Measurements from ENCODE around the gene LRIG1. TPM values are rescaled to one million over a fixed set of nuclear protein-coding genes. Genes with fewer than 3 reads are reported as not detected.

The LRIG1 gene
- total and polyA plus RNA-seq, 2 of the 8 experiments (the other 6 are each of a cell fraction or from before 2014, with no cell fraction given): 78.1 to 88.7 TPM

GRCh38 chr3:66456711-66457173 lies 44.1 kb downstream of the LRIG1 start:
- Histone ChIP-seq H3K79me1 (ENCODE audit: low read depth, low read length) (peaks cover 17% of the 10 kb centered on the region), H3K4me1 (replicated peaks in 1 of 4; ENCODE audit: control insufficient read depth in 3 of 4, insufficient read depth in 4 of 4, low read length in 3 of 4) (peaks cover 0 to 11% (median 10%) of the 10 kb centered on the region in 4 experiments; a peak in 6 of 7 replicates), H3K36me3 (ENCODE audit: control insufficient read depth in 2 of 4, insufficient read depth in 4 of 4, low read length in 3 of 4) (peaks cover 11 to 78% (median 42%) of the 10 kb centered on the region in 4 experiments), H3K79me2 (ENCODE audit: control insufficient read depth in 1 of 2, insufficient read depth in 2 of 2, low read length in 2 of 2) (peaks cover 0 to 98% of the 10 kb centered on the region in 2 experiments; a peak in 2 of 4 replicates), H4K5ac (ENCODE audit: insufficient read length, low read depth, low read length) (no peak overlapping the region), H3K23me2 (ENCODE audit: low read depth, low read length) (no peaks in the 10 kb centered on the region), H4K8ac (ENCODE audit: extremely low read depth, insufficient read depth, low read length) (no peak overlapping the region), H2BK20ac (ENCODE audit: low read length) (no peak overlapping the region), H2BK120ac (replicated peaks; ENCODE audit: low read depth, low read length) (no peak overlapping the region), H3K9ac (replicated peaks in 1 of 4; ENCODE audit: extremely low read depth in 1 of 4, low read depth in 3 of 4, low read length in 3 of 4) (no peak overlapping the region), H3K9me3 (ENCODE audit: insufficient read depth in 2 of 2, low read depth in 1 of 2, low read length in 1 of 2) (no peaks in the 10 kb centered on the region), H3K27me3 (replicated peaks in 1 of 4; ENCODE audit: control insufficient read depth in 3 of 4, extremely low read depth in 1 of 4, insufficient read depth in 3 of 4, low read length in 3 of 4) (no peaks in the 10 kb centered on the region), H3K4me2 (ENCODE audit: insufficient read depth in 1 of 2, low read depth in 2 of 2, low read length in 2 of 2) (no peak overlapping the region), H4K91ac (replicated peaks; ENCODE audit: insufficient read length, low read length) (no peak overlapping the region), H3K18ac (ENCODE audit: extremely low read depth, low read length) (no peak overlapping the region), H3K14ac (ENCODE audit: insufficient read length) (no peak overlapping the region), H3K4me3 (ENCODE audit: extremely low read depth in 1 of 4, insufficient read depth in 2 of 4, low read depth in 3 of 4, low read length in 4 of 4) (no peak overlapping the region), H3K4ac (replicated peaks; ENCODE audit: insufficient read length, low read depth, low read length) (no peak overlapping the region), H2BK12ac (ENCODE audit: low read depth, low read length) (no peak overlapping the region), H3K56ac (replicated peaks; ENCODE audit: insufficient read length, low read depth, low read length) (no peak overlapping the region), H2BK15ac (ENCODE audit: low read length) (no peak overlapping the region), H2AFZ (ENCODE audit: low read length) (no peak overlapping the region), H3K23ac (ENCODE audit: insufficient read length) (no peak overlapping the region), H2AK5ac (ENCODE audit: low read depth, low read length) (no peak overlapping the region), H3K27ac (ENCODE audit: low read depth, low read length) (no peak overlapping the region), H2BK5ac (ENCODE audit: low read depth, low read length) (no peak overlapping the region), H4K20me1 (replicated peaks in 1 of 2; ENCODE audit: control insufficient read depth in 1 of 2, insufficient read depth in 2 of 2, low read length in 2 of 2) (peaks cover 19% of the 10 kb centered on the region in 2 experiments)
- ChIA-PET POLR2A (ENCODE audit: partially characterized antibody) (no interaction called here), CTCF (ENCODE audit: partially characterized antibody) (interaction anchor here (0.9 kb wide), 1 partner anchor 365 kb away, joined by 5 read pairs; no protein-coding TSS in a partner anchor)
- TF ChIP-seq POLR2AphosphoS5 (IDR thresholded peaks at IDR 0.05; ENCODE audit: low read depth, low read length) (peak; percentile 66; the same call in 1 of the 2 replicates), RNF2 (IDR thresholded peaks at IDR 0.05; ENCODE audit: borderline replicate concordance, low read depth, low read length, missing control alignments, poor library complexity, severe bottlenecking) (no peak)
- WGBS, 2 experiments (ENCODE audit: extremely low coverage in 1 of 2, insufficient coverage in 1 of 2, insufficient read length in 1 of 2, insufficient replicate concordance in 2 of 2, low coverage in 1 of 2, low lambda C conversion rate in 2 of 2, missing lambda C conversion rate in 1 of 2): 98% methylated on average over 10 of the region's 10 CpGs; no CpG with 5 or more reads in 1 of the 2 experiments
- DNase-seq (ENCODE audit: low read depth in 1 of 2, low spot score in 2 of 2): no peak
- no peak for FAIRE-seq
